Transverse colon (tissue), 4 donors: ENCODE measurements around the gene ZNF708.

Experiments
- CTCF ChIP-seq, 5 experiments: fragments of 200-600 bp in 3 of 5; fragments of 450-650 bp in 2 of 5; sonication (generic) in 3 of 5; IDR thresholded peaks; 1 replicate in 2 of 5; 2 replicates in 3 of 5; pipeline ENCODE4 v1.5.1; 2016 to 2017; ENCODE audit warnings: antibody characterized with exemption in 5 of 5, inconsistent platforms in 3 of 5, mild to moderate bottlenecking in 2 of 5, moderate library complexity in 1 of 5
- EP300 ChIP-seq: sonication (generic); formaldehyde crosslinking; IDR thresholded peaks from one replicate; pipeline ENCODE4 v1.6.1; 2017; ENCODE audit warnings: antibody characterized with exemption, low read depth
- POLR2A ChIP-seq: fragments of 450-650 bp; IDR thresholded peaks from one replicate; pipeline ENCODE4 v1.6.1; 2016; ENCODE audit warnings: antibody characterized with exemption, mild to moderate bottlenecking, moderate library complexity
- POLR2AphosphoS5 ChIP-seq, 3 donors: sonication (generic); formaldehyde crosslinking; IDR thresholded peaks; one replicate each; pipeline ENCODE4 v1.6.1; 2016; ENCODE audit warnings: antibody characterized with exemption in 3 of 3

GRCh38 chr19:21321996-21322395 is 7.2 kb downstream of the ZNF708 start:
- no peak for TF ChIP-seq CTCF (IDR thresholded peaks at IDR 0.05)
- TF ChIP-seq POLR2A = no peak
- no peak for TF ChIP-seq POLR2AphosphoS5 (IDR thresholded peaks at IDR 0.05)
- TF ChIP-seq EP300 = no peak
